PC-3 (cell line): ENCODE results near the gene STAT6. TPM values are rescaled to one million over a fixed set of nuclear protein-coding genes. Genes with fewer than 3 reads are reported as not detected.

Experiments
- ATAC-seq: fragments of 200-7000 bp; cut with Tn5 transposase; 2 replicates; pipeline ENCODE4 v1.9.1; 2020; ENCODE audit warnings: mild to moderate bottlenecking, moderate library complexity
- BruUV-seq: library from RNA; stranded (reverse); fragments of 400-500 nt; replicated peaks from 2 replicates; lab custom pipeline; 2021; lab: Mats Ljungman, UMichigan
- CTCF ChIA-PET: fragments of 300-600 bp; sonication (Branson Sonifier 250); formaldehyde crosslinking; loops from one replicate; lab custom pipeline; 2022; ENCODE audit warnings: antibody characterized with exemption; lab: Charles Lee
- POLR2A ChIA-PET: fragments of 300-600 bp; sonication (Branson Sonifier 250); formaldehyde crosslinking; loops from one replicate; lab custom pipeline; 2022; ENCODE audit warnings: antibody characterized with exemption; ENCODE audit not compliant: unreplicated experiment; lab: Charles Lee
- DNase-seq: peaks from one replicate; pipeline ENCODE4 v3.0.0-alpha.2; 2015
- H2AFZ ChIP-seq: fragments of 300-600 bp; sonication (generic); 2 replicates; pipeline ENCODE4 v1.6.0; 2016; ENCODE audit warnings: antibody characterized with exemption, low read length
- H3F3A ChIP-seq: fragments of 300-600 bp; sonication (generic); one replicate; pipeline ENCODE4 v1.6.0; 2017; ENCODE audit warnings: antibody characterized with exemption, low read length, control low read depth, mild to moderate bottlenecking; ENCODE audit not compliant: unreplicated experiment
- H3K27ac ChIP-seq: fragments of 300-600 bp; sonication (generic); 2 replicates; pipeline ENCODE4 v1.5.1; 2016; ENCODE audit warnings: mild to moderate bottlenecking, low read length
- H3K27me3 ChIP-seq: fragments of 300-600 bp; sonication (generic); 2 replicates; pipeline ENCODE4 v1.6.1; 2016; ENCODE audit warnings: low read length, mixed read lengths
- H3K36me3 ChIP-seq: fragments of 300-600 bp; sonication (generic); 2 replicates; pipeline ENCODE4 v1.6.1; 2016; ENCODE audit warnings: low read depth, mixed run types, low read length, mixed read lengths
- H3K4me1 ChIP-seq: fragments of 300-600 bp; sonication (generic); 2 replicates; pipeline ENCODE4 v1.5.1; 2016; ENCODE audit warnings: low read length; ENCODE audit not compliant: insufficient read depth
- H3K4me2 ChIP-seq: fragments of 300-600 bp; sonication (generic); 2 replicates; pipeline ENCODE4 v1.6.0; 2016; ENCODE audit warnings: low read length
- H3K4me3 ChIP-seq: fragments of 300-600 bp; sonication (generic); 2 replicates; pipeline ENCODE4 v1.5.1; 2016; ENCODE audit warnings: mild to moderate bottlenecking, low read length, mixed read lengths
- H3K79me2 ChIP-seq: fragments of 300-600 bp; sonication (generic); 2 replicates; pipeline ENCODE4 v1.6.1; 2017; ENCODE audit warnings: low read length, mixed read lengths
- H3K9ac ChIP-seq: fragments of 300-600 bp; sonication (generic); 2 replicates; pipeline ENCODE4 v1.6.0; 2016; ENCODE audit warnings: mild to moderate bottlenecking, low read length
- H3K9me2 ChIP-seq: fragments of 300-600 bp; sonication (generic); replicated peaks from 2 replicates; pipeline ENCODE4 v1.6.1; 2016; ENCODE audit warnings: mixed run types, low read length, mixed read lengths
- H3K9me3 ChIP-seq: fragments of 300-600 bp; sonication (generic); 2 replicates; pipeline ENCODE4 v1.6.1; 2016; ENCODE audit warnings: low read length, mixed read lengths
- H4K20me1 ChIP-seq: fragments of 300-600 bp; sonication (generic); 2 replicates; pipeline ENCODE4 v1.6.1; 2016; ENCODE audit warnings: low read length, mixed read lengths
- EZH2 ChIP-seq: fragments of 300-600 bp; sonication (generic); IDR thresholded peaks from one replicate; pipeline ENCODE4 v1.6.1; 2017; ENCODE audit warnings: antibody characterized with exemption, mild to moderate bottlenecking, low read length; ENCODE audit not compliant: unreplicated experiment
- EZH2phosphoT487 ChIP-seq: fragments of 300-600 bp; sonication (generic); IDR thresholded peaks from 2 replicates; pipeline ENCODE4 v1.6.1; 2018; ENCODE audit warnings: mild to moderate bottlenecking, antibody characterized with exemption, low read length, borderline replicate concordance
- intact Hi-C: fragments of 100-400 bp; cut with micrococcal nuclease; formaldehyde crosslinking; loops from 2 replicates; pipeline ENCODE4 v1.9.0; 2023
- total RNA-seq: library from RNA; depleted of rRNA; stranded (reverse); fragments of >200 nt; gene quantifications from 2 replicates; pipeline ENCODE4 v1.2.3, GENCODE V29; 2014
- TF ChIP-seq, protein P1 (sequence below): fragments of 300-600 bp; sonication (generic); conservative IDR thresholded peaks from 2 replicates; pipeline ENCODE4 v1.5.1; 2017; ENCODE audit warnings: antibody characterized with exemption, low read depth, mild to moderate bottlenecking, low read length

The STAT6 gene
- total RNA-seq, 1 experiment from 2014 or later: 28.4 TPM

DNA sequence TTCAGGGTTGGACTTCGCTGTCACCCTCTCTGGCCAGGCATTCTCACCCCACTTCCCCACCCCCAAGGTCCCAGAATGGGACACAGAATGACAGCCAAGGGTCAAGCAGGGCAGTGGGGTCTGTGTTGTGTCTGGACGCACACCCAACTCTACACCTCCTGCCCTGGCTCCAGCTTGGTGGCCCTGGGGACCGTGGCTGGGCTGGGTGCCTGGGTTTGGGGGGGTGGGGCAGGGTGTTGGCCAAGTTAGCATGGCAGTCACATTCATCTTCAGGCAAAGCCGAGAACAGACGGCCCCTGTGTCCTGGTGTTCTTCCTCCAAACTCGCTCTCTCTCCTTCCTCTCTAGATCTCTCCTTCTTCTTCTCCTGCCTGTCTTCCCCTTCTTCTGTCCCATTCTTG lies 22.8 kb upstream of the STAT6 start:
- H4K20me1 ChIP-seq: no peaks in the 10 kb centered on the region
- no peak overlapping the region for H3K9ac ChIP-seq
- ChIA-PET POLR2A (no interaction called here), CTCF (no interaction called here)
- no peak overlapping the region for H2AFZ ChIP-seq
- H3K9me3 ChIP-seq: no peaks in the 10 kb centered on the region
- no peaks in the 10 kb centered on the region for H3K27me3 ChIP-seq
- DNase-seq: no peak
- H3K4me1 ChIP-seq: peaks cover 8% of the 10 kb centered on the region; the same call in 1 of the 2 replicates
- H3K4me3 ChIP-seq: no peak overlapping the region
- H3F3A ChIP-seq: no peaks in the 10 kb centered on the region
- intact Hi-C loops: no loop called here
- H3K9me2 ChIP-seq: no peaks in the 10 kb centered on the region
- H3K79me2 ChIP-seq: peaks cover under 1% of the 10 kb centered on the region; the same call in 1 of the 2 replicates
- BruUV-seq: no TSS peak
- H3K27ac ChIP-seq: no peak overlapping the region
- no peaks in the 10 kb centered on the region for H3K36me3 ChIP-seq
- no peak for TF ChIP-seq EZH2phosphoT487
- H3K4me2 ChIP-seq: no peak overlapping the region
- ATAC-seq: no peak

DNA sequence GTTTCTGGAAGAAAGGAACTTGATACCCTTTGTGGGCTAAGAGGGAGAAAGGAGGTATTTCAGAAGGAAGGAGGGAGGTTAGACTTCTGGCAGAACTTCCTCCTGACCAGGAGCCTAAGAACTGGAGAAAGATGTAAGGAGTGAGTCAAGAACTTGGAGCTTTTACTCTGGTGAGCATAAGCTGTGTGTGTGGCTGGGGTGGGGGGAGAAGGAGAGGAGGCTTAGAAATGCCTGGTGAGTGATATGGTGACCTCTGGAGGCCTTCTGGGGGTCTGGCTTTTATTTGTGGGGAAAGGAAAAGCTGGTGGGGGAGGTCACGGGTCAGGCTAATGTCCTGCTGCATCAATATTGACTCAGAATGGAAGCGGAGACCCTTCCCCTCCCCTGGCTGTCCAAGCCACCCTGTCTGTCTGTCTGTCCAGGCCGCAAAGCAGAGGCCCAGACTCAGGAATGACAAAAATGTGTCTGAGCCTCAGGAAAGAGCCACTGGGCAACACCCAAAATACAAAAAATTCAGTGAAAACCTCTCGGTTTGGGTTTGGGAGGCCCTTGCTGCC lies 21.9 kb upstream of the STAT6 start:
- intact Hi-C loops: no loop called here
- no peaks in the 10 kb centered on the region for H4K20me1 ChIP-seq
- no peaks in the 10 kb centered on the region for H3K9me2 ChIP-seq
- H3K4me3 ChIP-seq: no peak overlapping the region
- DNase-seq: no peak
- no TSS peak for BruUV-seq
- H3K4me2 ChIP-seq: no peak overlapping the region
- H3K36me3 ChIP-seq: no peaks in the 10 kb centered on the region
- peaks cover 8% of the 10 kb centered on the region; the same call in 1 of the 2 replicates for H3K4me1 ChIP-seq
- H2AFZ ChIP-seq: no peak overlapping the region
- no peak for ATAC-seq
- POLR2A ChIA-PET: no interaction called here
- CTCF ChIA-PET: no interaction called here
- H3K9ac ChIP-seq: no peak overlapping the region
- no peaks in the 10 kb centered on the region for H3K27me3 ChIP-seq
- no peaks in the 10 kb centered on the region for H3F3A ChIP-seq
- no peak overlapping the region for H3K27ac ChIP-seq
- peaks cover 4% of the 10 kb centered on the region; the same call in 1 of the 2 replicates for H3K79me2 ChIP-seq
- TF ChIP-seq, protein P1, sequence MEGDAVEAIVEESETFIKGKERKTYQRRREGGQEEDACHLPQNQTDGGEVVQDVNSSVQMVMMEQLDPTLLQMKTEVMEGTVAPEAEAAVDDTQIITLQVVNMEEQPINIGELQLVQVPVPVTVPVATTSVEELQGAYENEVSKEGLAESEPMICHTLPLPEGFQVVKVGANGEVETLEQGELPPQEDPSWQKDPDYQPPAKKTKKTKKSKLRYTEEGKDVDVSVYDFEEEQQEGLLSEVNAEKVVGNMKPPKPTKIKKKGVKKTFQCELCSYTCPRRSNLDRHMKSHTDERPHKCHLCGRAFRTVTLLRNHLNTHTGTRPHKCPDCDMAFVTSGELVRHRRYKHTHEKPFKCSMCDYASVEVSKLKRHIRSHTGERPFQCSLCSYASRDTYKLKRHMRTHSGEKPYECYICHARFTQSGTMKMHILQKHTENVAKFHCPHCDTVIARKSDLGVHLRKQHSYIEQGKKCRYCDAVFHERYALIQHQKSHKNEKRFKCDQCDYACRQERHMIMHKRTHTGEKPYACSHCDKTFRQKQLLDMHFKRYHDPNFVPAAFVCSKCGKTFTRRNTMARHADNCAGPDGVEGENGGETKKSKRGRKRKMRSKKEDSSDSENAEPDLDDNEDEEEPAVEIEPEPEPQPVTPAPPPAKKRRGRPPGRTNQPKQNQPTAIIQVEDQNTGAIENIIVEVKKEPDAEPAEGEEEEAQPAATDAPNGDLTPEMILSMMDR: no peak
- TF ChIP-seq EZH2 (no peak), EZH2phosphoT487 (no peak)
- no peaks in the 10 kb centered on the region for H3K9me3 ChIP-seq

DNA sequence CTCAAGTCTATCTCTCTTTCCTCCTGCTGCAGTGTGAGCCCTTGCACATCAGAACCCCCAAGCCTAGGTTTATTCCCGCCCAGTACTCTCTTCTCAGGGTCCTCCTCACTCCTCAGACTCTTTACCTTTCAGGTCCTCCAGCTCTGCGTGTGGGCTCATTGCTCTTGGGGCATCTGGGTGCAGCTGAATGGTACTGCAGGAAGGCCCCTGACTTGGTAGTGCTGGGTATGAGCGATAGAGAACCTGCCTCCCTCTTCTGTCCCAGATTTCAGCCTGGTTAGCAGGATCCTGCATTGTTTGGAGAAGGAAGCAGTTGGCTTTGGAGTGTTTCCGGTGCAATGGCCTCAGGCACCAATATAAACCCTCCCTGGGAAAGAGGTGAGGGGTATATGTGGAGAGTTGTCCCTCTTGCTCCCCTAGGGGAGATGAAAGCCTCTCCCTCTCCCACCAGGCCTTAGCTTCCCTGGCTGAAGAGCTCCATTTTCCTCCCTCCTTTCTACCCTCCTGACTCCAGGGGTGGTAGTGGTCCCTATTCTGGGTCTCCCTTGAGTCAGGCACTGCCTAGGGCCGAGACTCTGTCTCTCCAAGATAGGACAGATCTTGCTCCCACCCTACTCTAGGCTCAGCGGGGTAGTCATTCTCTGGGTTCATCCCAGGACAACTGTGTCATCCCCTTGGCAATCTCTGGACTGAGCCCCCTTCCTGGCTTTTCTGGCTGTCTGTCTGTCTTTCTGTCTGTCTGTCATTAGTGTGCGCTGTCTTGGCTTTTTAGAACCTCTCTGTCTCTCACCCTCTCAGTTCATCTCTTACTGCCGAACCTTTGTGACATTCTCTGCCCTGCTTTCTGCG lies 21.0 kb upstream of the STAT6 start:
- Histone ChIP-seq H3K9me3 (no peaks in the 10 kb centered on the region), H3K4me3 (no peak overlapping the region), H3K9me2 (no peaks in the 10 kb centered on the region), H3K36me3 (no peaks in the 10 kb centered on the region), H3K4me1 (peaks cover 12% of the 10 kb centered on the region; the same call in 1 of the 2 replicates), H3K9ac (no peak overlapping the region), H4K20me1 (no peaks in the 10 kb centered on the region), H3K27me3 (no peaks in the 10 kb centered on the region), H3F3A (no peaks in the 10 kb centered on the region), H2AFZ (no peak overlapping the region), H3K27ac (no peak overlapping the region), H3K4me2 (no peak overlapping the region), H3K79me2 (peaks cover 4% of the 10 kb centered on the region; the same call in 1 of the 2 replicates)
- ATAC-seq (no peak), DNase-seq (no peak)
- intact Hi-C loops: no loop called here
- no TSS peak for BruUV-seq
- POLR2A ChIA-PET: no interaction called here
- CTCF ChIA-PET: no interaction called here
- no peak for TF ChIP-seq EZH2
- TF ChIP-seq, protein P1: no peak
- TF ChIP-seq EZH2phosphoT487: no peak
